Measurements from ENCODE around the gene KMT2E.

KMT2E gene

DNA sequence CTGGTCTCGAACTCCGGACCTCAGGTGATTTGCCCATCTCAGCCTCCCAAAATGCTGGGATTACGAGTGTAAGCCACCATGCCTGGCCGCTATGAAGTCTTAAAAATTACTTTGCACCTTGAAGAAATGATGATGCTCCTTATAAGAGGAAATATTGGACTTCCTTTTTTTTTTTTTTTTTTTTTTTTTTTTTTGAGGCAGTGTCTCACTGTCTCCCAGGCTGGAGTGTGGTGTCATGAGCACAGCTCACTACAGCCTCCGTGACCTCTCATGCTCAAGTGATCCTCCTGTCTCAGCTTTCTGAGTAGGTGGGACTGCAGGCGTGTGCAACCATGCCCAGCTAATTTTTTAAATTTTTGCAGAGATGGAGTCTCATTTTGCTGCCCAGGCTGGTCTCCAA is 65.3 kb downstream of the KMT2E start:
- DNase-seq (ENCODE audit: low read depth in 2 of 2) = no peak

DNA sequence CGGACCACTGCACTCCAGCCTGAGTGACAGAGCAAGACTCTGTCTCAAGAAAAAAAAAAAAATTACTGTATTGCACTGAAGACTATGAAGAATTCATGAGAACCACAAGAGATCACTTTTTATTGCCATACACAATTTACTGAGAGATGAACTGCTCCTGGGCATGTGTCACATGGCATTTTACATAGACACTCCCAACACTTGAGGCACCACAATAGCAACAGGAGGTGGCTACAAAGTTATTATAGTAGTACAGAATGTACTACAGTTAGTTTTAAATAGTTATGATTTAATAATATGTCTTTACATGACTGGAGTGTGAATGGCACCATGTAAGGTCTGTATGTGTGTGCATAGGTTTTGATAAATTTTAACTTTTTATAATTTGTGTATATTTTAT is 70.6 kb downstream of the KMT2E start:
- no peak for DNase-seq (ENCODE audit: low read depth in 2 of 2)

- DNase-seq (ENCODE audit: low read depth in 2 of 2) = no peak
These were observed 72.8 kb downstream of the KMT2E start for GRCh38 chr7:105086850-105087249.

DNA sequence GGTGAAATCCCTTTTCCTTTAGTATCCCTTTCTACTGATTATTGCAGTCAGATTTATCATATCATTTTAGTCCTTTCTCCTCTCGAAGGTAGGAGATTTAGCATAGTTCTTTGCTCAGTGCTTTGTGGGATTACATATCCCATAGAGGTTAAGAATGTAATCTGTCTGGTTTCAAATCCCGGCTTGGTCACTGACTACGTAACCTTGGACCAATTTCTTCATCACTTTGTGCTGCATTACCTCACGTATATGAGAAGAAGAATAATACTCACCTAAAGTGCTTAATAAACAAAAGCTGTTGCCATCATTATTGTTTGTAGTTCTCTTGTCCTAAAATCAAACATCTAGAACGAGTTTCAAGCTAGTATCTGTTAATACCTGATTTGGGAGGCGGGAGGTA is 74.0 kb downstream of the KMT2E start:
- no peak for DNase-seq (ENCODE audit: low read depth in 2 of 2)

GRCh38 chr7:105088456-105088855 is 74.5 kb downstream of the KMT2E start:
- no peak for DNase-seq (ENCODE audit: low read depth in 2 of 2)

DNA sequence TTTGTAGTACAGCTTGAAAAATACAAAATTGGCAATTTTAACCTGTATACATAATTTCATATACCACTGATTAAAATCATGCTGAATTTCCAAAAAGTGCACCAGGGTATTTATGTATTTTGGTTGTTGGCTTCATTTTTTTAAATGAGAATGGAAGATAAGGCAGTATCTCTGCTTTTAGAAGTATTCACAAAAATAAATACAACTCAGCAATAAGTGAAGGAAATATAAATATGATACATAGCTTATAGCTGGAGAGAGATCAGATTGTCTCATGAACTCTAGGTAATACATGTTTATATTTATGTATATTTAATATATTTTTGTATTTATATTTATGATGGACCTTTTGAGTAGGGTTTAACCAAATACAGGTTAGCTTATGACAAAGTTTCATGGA is 81.0 kb downstream of the KMT2E start:
- no peak for DNase-seq (ENCODE audit: low read depth in 2 of 2)

DNA sequence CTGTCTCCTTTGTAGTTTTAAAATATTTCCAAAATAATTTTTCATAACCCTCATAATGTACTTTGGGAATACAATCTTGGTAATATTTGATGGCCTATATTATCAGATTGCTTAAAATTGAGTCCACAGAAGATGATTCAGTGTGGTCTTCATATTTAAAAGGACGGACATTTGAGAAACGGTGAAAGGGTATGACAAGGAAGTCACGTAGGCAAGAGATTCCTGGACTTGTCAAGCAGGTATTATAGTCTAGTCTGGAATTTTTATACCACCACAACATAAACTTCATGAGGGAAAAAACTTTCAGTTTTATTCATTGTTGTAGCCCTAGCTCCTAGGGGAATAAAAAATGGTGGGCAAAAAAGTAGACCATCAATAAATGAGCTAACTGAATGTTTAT is 82.3 kb downstream of the KMT2E start:
- no peak for DNase-seq (ENCODE audit: low read depth in 2 of 2)

GRCh38 chr7:105097619-105098018 is 83.6 kb downstream of the KMT2E start:
- DNase-seq (ENCODE audit: low read depth in 2 of 2) = no peak

DNA sequence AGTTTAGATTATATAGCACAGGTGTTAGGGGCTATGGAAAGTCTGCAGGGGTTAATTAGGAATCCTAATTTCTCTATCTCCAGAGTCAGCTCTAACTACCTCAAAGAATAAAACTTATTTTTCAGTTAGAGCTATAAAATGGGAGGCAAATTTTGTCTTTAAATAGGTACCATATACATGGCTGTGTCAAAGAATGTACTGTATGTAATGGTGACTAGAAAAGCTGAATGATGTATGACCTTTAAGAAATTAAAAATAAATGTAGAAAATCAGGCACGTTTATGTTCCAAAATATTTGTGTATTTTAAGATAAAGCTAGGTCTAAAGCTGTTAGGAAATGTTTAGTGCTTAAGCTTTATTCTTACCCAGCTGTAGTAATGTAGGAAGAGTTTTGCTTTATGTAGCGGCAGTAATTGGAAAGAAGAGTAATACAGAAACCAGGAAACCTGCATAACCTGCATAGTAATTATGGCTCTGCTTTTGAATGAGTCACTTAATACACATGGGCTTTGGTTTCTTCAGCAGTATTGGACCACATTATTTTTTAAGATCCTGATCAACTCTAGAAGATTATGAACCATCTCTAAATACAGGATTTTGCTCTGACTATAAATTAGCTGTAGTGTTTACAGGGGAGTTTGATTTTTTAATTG is 85.0 kb downstream of the KMT2E start:
- no peak for DNase-seq (ENCODE audit: low read depth in 2 of 2)

- no peak for DNase-seq (ENCODE audit: low read depth in 2 of 2)
These were observed 87.9 kb downstream of the KMT2E start for GRCh38 chr7:105101864-105102263.

- DNase-seq (ENCODE audit: low read depth in 2 of 2) = no peak
These were observed 88.8 kb downstream of the KMT2E start for GRCh38 chr7:105102557-105103352.

DNA sequence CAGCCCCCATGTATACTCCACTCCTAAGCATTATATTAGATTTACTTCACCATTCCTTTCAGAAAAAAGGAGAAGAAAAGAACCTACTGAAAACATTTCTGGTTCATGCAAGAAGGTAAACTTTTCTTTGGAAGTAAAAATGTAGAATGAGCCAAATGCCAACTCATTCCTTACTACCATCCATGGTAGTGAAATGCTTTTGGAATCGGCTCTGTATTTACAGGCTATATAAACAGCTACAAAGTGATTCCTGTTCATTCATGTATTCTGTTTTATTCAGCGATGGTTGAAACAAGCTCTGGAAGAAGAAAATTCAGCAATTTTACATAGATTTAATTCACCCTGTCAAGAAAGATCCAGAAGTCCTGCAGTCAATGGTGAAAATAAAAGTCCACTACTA is 91.6 kb downstream of the KMT2E start:
- DNase-seq (ENCODE audit: low read depth in 2 of 2) = no peak

GRCh38 chr7:105106473-105106872 is 92.5 kb downstream of the KMT2E start:
- DNase-seq (ENCODE audit: low read depth in 2 of 2) = no peak

- DNase-seq (ENCODE audit: low read depth in 2 of 2) = no peak
These were observed 93.5 kb downstream of the KMT2E start for GRCh38 chr7:105107458-105107857.

DNA sequence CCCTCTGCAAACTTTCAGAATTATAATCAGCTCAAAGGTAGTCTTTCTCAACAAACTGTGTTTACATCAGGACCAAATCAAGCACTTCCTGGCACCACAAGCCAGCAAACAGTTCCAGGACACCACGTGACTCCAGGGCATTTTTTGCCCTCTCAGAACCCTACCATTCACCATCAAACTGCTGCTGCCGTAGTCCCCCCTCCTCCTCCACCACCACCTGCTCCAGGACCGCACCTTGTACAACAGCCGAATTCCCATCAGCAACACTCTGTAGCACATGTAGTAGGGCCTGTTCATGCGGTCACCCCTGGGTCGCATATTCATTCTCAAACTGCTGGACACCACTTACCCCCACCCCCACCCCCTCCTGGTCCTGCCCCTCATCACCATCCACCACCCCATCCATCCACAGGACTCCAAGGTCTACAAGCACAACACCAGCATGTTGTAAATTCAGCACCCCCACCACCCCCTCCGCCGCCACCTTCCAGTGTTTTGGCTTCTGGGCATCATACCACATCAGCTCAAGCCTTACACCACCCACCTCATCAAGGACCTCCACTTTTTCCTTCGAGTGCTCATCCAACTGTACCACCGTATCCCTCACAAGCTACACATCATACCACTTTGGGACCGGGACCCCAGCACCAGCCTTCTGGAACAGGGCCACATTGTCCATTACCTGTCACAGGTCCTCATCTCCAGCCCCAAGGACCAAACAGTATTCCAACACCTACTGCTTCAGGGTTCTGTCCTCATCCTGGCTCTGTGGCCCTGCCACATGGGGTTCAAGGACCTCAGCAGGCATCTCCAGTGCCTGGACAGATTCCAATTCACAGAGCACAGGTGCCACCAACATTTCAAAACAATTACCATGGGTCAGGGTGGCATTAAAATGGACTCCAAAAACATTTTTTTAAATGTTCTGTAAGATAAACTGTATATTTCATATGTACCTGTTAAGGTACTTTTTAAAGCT is 98.7 kb downstream of the KMT2E start:
- no peak for DNase-seq (ENCODE audit: low read depth in 2 of 2)

DNA sequence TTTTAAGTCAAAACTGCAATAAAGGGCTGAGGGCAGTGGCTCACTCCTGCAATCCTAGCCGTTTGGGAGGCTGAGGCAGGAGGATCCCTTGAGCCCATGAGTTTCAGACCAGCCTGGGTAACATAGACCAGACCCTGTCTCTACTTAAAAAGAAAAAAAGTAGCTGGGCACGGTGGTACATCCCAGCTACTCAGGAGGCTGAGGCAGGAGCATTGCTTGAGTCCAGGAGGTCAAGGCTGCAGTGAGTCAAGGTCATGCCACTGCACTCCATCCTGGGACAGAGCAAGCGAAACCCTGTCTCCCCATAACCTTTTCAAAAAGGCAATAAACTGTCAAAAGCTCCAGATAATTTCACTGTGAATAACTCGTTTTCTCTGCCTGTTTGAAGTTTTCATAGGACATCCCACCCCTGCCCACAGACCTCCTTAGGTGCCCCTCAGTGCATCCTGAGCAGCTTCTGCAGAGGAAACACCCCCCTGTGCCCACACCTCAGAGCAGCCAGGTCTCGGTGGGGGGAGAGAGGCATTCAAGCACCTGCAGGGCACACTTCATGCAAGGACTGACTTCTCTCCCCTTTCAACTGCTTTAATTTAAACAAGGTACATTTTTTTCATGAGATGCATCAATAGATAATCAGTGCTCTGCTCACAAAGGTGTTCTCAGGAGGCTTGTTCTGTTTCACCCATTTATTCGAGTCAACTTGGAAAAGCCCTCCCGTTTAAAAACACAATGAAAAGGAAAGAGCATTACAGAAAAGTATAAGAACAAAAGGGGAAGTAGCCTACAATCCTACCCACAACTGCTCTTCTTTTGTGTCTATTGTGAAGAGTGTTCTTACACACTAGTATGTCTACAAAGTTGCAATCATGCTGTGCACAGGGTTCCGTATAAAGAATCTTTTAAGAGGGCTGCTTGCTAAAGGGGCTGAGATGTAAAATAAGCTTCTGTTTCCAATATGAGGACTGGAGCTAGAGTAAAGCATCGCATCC is 104.9 kb downstream of the KMT2E start:
- no peak for DNase-seq (ENCODE audit: low read depth in 2 of 2)

DNA sequence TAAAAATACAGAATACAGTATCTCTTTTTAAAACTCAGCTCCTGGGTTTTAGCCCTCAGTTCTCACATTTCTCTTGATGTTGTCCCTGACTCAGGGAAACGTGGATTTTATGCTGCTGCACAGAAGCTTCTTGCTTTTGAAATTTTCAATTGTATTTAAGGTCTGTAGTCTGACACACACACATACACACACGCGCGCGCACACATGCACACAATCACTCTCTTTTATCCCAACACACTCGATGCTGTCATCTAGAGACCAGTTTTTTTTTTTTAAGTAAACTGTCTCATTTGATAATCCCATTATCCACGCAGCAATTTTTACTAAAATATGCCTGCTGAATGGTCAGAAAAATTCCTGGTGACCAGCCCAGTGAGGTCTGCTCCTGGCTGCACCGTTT is 108.6 kb downstream of the KMT2E start:
- no peak for DNase-seq (ENCODE audit: low read depth in 2 of 2)

DNA sequence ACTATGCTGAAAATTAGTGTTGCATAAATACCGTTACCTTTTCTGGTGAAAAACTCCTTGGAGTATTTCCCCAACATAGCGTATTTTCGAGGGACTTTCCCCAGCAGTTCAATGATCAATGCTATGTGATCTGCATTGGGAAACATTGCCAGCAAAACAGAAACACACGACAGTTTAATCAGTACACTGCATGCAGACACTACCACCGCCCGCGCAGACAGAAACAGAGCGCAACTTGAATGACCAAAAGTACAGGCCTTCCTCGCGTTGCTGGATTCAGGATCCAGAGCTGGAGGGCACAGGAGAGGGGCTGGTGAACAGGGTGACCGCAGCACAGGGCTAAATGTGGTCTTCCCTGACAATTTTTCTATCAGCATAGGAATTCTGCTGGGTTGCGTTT is 111.7 kb downstream of the KMT2E start:
- DNase-seq (ENCODE audit: low read depth in 2 of 2) = no peak

- DNase-seq (ENCODE audit: low read depth in 2 of 2) = no peak
These were observed 112.5 kb downstream of the KMT2E start for GRCh38 chr7:105126436-105126975.

GRCh38 chr7:105127179-105127578 is 113.2 kb downstream of the KMT2E start:
- no peak for DNase-seq (ENCODE audit: low read depth in 2 of 2)

DNA sequence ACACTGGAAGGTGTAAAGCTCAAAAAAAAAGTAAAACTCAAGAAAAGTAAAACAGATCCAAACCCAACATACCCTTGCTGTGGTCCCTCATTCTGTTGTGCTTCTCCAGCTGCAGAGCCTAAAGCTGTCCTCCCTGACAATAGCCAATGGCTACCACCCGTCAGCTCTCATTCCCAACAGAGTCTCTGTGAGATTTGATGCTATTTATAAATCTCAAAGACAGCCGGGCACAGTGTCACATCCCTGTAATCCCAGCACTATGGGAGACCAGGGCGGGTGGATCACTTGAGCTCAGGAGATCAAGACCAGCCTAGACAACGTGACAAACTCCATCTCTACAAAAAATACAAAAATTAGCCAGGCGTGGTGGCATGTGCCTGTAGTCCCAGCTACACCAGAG is 116.0 kb downstream of the KMT2E start:
- no peak for DNase-seq (ENCODE audit: low read depth in 2 of 2)
